Stimulated activated CD4-positive, alpha-beta T cell treated with anti-CD3 and anti-CD28 coated beads, Interleukin-12 subunit alpha, Interleukin-12 subunit beta, amount 100 ng/mL, for 4 hours (primary cell): ENCODE data around the gene LZTFL1.
"Not testable (repeated sequence)": the region's sequence is repeated elsewhere in the genome, so short reads cannot be mapped to it uniquely, and the experiment has no call there.

Source experiments
- DNase-seq: peaks from one replicate; pipeline ENCODE4 v3.0.0-alpha.2; 2020

The LZTFL1 gene

DNA sequence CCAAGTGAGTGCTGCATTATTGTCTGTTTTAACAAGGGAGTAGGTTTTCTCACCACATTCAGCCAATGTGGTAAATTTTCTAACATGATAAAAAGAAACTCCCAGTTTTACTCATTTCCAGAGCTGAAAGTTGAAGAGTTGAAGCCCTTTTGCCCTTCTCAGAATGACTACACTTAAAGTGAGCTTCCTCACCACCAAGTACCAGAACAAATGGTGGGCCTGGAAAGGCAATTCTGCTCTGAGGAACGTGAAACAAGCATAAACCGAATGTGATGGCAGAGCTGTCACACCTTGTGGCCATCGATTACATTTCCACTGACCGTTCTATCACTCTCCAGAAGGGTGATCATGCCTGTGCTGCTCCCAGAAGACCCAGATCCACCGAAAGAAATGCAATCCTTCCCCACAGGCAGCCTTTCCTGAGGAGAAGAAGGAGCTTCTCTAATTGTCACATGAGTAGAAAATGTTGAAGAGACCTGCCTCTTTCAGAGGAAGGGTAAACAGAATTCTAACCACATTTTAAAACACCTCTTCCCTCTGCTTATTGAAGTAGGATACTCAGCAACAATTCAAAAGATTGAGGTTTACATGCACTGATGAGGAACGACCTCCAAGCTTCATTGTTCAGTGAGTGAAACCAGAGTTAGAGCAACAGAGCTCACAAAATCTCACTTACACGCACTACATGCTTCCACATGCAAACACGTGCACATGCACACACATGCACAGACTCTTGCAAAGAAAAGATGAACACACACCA lies 23.0 kb upstream of the LZTFL1 start:
- no peak for DNase-seq

DNA sequence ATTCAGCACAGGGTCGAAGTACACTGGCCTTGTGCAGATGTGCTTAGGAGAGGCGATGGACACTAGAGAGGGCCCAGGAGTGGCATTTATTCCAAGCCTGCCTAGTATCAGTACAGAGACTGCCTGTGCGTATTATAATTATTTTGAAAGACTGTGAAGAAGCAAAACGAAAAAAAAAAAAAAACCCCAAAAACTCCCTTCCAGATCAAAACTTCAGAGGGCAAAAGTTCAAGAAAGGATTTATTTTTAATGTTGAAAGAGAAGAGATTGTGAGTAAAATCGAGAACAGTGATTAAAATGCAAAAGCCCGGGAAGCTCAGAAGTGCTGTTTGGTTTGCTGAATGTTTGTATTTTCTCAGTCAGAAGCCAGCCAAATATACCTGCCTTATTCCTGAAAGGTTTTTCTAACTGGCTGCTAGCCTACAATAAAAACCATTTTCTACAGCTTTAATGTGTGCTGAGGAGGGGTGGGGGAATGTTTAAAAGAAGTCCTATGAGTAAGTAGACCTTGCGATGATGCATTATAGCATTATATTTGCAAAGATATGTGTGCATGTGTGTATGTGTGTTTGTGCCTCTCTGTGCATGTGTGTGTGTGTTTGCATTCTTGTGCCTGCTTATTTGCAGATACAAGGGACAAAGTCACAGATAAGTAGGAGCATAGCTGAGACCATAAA lies 19.3 kb upstream of the LZTFL1 start:
- DNase-seq = no peak

DNA sequence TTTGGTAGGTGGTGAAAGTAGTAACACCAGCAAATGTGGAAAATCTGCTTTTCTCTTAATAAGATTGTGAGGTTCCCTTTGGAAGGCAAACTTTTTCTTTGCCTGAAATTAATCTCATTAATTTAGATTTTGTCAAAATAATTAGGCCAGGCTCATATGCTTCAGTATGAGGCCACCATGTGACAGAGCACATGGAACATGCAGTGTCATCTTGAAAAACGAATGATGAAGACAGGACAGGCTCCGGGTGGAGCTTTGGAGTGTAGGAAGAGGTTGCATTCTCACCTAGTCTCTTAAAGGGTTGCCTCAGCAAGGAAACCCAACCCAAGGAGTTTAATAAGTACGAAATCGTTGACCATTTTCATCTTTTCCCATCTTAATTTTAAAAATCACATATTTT lies 18.6 kb upstream of the LZTFL1 start:
- DNase-seq = no peak

DNA sequence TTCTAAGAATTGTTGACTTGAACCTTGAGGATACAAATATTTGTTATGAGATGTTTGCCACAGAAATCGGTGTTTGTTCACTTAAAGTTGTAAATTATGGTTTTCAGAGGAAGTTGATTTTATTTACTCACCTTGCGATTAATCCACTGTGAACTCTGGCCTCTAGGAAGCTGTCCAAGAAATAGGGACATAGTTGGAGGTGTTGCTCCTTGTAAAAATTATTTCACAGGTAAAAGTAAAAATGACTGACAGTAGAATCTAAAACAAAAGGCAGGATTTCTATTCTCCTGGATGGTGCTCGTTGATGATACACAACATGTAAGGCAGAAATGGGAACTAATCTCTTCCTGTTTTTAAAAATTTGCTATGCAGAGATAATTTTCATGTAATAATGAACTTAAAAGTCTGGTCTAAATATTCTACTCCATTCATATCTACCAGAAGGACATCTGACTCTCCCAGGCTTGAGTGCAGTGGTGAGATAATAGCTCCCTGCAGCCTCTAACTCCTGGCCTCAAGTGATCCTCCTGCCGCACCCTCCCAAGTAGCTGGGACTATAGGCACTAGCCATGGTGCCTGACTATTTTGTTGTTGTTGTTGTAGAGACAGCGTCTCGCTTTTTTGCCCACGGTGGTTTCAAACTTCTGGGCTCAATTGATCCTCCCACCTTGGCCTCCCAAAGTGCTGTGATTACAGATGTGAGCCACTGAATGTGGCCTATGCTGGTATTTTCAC lies 17.1 kb upstream of the LZTFL1 start:
- DNase-seq = no peak

DNA sequence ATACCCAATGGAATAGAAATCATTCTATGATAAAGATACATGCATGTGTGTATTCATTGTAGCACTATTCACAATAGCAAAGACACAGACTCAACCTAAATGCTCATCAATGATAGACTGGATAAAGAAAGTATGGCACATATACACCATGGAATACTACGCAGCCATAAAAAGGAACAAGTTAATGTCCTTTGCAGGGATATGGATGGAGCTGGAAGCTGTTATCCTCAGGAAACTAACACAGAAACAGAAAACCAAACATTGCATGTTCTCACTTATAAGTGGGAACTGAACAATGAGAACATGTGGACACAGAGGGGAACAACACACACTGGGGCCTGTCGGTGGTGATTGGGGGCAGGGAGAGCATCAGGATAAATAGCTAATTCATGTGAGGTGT lies 15.1 kb upstream of the LZTFL1 start:
- not testable (repeated sequence) for DNase-seq

DNA sequence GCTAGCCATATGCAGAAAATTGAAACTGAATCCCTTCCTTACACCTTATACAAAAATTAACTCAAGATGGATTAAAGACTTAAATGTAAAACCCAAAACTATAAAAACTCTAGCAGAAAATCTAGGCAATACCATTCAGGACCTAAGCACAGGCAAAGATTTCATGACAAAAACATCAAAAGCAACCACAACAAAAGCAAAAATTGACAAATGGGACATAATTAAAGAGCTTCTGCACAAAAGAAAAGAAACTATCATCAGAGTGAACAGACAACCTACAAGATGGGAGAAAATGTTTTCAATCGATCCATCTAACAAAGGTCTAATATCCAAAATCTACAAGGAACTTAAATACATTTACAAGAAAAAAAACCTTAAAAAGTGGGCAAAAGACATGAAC lies 14.4 kb upstream of the LZTFL1 start:
- DNase-seq = not testable (repeated sequence)

DNA sequence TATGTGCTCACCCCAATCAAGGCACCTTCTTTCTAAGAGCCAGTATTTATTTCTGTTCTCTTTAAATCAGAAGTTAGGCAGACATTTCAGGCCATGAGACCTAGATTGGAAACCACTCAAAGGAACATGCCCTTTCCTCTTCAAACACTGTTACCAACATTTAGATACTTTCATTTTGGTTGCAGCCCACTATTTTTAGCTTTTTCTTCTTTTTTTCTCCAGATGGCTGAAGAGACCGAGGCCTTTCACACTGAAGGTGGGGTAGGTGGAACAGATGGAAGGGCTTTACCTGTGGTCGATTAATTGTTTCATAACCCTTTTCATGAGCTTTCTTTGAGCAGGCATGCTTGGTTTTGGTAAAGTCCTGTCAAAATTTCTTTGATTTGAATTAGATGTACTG lies 10.9 kb upstream of the LZTFL1 start:
- DNase-seq = no peak

DNA sequence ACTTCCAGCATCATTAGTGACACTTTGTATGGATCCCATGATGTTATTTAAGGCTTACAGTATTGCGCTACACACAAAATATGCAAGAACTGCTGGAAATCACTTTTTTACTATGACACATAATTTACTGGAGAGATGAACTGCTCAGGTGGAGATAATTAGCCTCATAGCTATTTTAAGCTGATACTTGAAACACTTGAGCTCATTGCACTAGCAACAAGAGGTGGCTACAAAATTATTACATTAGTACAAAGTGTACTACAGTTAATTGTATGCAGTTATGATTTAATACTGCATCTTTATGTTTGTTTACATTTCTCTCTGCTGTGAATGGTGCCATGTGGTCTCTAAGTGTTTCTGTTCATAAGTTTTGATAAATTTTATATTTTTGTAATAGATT lies 6.5 kb upstream of the LZTFL1 start:
- DNase-seq = no peak

DNA sequence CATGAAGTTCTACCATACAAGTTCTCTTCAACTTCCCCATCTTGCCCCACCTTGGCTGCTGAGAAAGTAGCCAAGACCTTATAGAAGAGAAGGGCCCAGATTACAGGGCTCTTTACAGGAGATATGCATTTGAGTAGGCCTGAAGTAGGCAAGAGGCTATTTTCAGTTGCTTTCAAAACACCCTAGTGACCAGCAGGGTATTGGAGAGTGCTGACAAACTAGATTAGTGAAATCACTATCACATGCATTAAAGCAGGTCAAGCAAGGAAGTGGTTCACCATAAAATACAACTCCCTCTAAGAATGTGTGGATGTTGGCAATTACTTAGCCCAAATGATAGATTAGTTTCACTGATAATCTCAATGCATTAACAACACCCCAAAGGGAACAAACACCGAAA lies 2.7 kb upstream of the LZTFL1 start:
- no peak for DNase-seq

DNA sequence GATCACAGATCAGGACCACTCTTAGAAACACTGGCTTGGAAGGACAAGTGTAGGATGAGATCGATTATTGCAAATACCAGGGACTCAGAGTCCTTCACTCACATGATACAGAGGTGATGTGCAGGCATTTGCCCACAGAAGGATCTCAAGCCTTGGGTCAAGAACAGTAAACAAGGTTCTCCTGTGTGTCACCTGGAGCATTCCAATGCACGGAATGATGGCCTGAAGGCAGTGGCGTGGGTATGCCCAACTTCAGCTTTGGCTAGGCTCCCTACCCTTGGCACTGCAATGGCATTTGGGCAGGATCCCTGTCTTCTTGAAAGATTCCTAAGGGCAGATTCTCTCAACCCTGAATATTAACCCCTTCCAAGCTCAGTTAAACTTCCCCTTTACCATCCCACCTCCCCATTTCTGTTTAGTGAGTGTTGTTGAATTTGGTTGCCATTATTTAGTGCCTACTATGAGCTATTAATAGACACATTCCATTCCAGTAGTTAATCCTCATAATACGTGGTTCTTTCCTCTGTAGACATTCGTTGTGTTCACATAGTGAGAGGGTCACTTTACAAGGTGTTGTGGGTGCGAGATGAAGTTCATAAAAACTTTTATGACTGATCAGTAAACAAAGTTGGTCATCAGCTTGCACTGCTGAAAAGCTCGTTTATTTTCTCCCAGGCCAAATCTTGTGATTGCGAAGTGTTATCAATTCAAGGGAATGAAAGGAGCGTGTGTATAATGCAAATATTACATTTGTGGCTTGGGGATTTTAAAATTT lies 1.1 kb upstream of the LZTFL1 start:
- DNase-seq = no peak

DNA sequence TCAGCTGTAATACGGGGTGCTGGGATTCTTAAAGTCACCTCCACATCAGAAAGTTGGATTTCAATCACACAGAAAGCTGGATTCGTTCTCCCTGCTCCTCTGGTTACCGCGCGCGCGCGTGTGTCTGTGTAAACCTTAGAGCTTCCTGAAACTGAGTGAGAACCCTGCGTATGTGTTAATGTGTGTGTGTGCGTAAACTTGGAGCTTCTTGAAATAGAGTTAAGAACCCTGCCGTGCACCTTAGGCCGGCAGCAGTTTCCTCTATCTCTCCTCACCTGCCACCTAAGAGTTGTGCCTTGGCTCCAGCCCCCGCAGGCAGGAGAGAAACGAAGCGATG lies 531 bp downstream of the LZTFL1 start:
- DNase-seq = peak; percentile 3

DNA sequence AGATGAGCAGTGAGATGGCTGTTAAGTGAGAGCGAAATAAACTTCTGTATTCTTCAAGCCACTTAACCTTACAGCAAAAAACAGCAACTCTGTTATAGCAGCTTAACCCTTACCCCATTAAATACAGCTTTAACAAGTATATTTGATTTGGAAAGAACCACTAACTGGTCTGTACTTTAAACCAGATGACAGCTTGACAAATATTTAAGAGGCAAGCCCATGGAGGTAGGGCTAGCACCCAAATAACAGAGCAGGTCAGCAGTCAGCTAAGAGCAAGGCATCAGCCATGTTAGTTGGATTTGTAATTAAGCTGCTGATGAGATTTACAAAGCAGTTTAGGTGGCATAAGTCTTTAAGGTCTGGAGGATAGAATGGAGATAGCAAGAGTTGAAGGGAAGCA lies 3.5 kb downstream of the LZTFL1 start:
- no peak for DNase-seq

DNA sequence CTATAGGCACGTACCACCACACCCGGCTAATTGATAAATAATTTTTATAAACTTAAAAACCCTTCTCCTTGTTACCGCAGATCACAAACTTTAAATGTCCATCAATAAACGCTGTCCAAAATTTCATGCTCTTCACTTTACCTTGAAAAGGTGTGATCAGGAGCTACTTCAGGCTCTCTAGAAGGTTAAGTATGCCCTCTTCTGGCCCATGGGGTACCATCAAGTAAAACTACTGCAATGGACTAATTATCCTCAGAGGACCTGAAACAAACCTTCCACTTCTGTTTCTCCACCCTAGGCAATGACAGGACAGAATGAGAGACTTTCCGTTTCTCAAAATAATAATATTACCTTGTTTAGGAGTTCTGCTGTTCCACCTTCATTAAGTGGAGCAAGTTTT lies 9.2 kb downstream of the LZTFL1 start:
- no peak for DNase-seq

DNA sequence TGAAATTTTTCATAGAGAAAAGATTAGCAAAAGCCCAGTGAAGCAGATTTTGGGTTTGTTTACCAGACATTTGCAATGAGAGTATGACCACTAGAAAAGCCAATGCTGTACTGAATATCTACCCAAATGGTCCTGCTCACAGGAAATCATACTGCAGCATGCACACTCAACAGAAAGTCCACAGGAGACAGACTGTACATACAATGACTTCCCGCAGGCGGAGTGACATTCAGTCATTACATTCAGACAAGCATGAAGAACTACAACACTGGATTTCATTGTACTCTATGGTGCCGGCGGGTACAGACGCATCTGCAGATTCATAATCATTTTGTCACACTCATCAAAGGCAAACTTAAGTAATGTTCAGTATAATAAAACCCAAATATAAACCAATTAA lies 11.8 kb downstream of the LZTFL1 start:
- DNase-seq = no peak

DNA sequence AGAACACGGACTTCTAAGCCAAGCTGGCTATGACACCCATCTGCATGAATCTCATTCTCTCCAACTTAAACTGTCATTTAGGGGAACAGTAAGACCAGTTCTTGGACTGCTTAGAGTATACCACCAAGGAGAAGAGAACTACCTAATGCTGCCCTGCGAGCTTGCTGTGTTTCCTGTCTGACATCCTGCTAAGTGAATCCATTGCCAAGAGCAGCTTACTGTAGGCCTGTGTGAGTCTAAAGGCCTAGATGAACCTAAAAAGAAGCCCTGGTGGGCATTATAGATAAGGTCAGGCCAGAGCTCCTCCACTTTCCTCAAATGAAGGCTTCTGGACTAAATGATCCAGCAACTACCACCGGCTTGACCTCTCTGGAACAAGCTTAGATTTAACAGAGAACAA lies 15.0 kb downstream of the LZTFL1 start:
- DNase-seq = no peak

DNA sequence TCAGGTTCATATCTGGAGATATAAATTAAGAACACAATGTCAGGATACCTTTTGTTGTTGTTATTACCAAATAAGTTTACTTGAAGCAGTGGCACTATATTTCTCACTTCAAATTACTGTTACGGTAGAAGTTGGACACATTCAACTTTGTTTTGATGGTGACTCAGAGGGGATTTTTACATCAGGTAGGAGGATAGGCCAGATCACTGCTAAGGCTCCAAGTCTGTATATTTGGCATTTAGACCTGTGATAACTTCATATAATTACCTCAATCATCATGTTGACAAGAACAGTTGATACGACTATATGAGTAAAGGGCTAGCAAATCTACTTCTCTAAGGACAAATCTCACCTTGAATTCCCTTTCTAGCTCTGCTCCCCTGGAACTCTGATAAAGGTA lies 15.6 kb downstream of the LZTFL1 start:
- DNase-seq = no peak

DNA sequence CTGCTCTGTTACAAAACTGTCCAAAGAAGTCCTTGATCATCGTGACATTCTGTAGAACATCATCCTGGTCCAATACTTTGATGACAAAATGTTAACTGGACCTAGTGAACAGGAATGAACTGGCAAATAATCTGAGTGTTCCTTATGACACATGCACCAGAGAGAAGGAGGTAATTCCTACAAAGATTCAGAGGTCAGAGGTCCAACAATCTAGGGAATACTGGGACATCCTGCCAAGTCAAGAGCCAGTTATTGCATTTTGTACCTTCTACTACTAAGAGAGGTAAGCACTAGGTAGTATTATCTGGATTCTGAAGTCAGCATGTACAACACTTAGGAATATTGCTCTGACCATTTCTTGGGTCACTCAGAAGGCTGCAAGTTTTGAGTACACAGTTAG lies 20.8 kb downstream of the LZTFL1 start:
- DNase-seq = no peak

DNA sequence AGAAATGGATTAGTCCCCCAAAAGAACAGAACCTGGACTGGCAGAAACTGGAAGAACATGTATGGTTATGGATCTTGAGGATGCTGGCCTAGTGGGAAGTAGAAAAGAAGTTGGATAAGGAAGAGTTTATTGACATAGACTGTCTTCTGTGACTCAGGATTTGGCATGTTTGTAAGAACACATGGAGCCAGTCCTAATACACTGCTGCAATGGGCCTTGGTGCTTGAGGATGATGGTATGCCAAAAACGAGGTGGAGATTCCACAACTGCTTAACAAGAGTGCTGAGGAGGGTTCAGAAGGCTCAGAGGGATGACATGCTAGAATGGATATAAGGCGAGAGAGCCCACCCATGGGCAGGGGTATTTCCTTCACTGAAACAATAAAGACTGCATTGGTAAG lies 22.4 kb downstream of the LZTFL1 start:
- no peak for DNase-seq

DNA sequence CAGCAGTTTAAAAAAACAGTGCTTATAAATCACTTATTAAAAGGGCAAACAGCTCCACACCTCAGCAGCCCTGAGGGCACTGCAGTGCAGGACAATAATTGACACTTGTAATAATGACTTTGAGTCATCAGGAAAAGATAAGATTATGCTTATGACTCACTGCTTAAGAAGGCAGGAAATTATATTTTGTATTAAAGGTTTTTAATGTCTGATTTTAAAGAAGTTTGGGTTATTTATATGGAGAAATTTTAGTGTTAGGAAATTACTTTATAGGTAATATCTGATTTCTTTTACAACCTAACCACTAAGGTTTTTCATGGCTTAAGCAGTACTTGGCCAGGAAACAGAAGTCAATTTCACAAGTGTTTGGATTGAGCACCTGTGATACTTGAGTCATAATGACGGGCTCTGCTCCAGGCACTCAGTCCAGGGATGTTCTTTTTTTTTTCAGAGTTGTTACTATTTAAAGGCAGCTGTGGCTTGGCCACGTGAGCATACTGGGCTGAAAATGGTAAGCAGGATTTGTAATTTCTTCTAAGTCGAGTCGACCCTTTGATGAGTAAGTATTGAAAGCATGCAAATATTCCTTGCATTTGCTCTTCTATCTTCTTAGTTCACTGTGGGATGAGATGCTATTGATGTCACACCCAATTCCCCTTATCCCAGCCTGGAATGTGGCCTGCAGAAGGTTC lies 23.9 kb downstream of the LZTFL1 start:
- DNase-seq = no peak

DNA sequence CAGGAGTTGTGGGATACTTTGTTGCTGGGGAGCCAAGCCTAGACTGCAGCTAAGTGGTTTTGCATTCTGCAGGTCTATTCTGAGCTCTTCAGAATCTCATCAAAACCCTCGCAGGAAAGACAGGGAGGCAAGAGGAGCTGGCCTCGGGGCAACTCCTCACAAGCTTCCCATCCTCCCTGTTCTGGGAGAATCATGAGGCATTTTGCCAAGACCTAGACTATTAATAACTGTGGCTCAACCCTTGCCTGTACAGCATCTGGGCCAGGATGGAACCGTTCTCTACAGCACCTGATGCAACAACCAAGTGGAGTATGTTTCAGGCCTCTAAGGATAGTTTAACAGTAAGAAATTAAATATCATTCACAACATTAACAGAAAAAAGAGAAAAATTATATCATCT lies 25.4 kb downstream of the LZTFL1 start:
- DNase-seq = no peak

DNA sequence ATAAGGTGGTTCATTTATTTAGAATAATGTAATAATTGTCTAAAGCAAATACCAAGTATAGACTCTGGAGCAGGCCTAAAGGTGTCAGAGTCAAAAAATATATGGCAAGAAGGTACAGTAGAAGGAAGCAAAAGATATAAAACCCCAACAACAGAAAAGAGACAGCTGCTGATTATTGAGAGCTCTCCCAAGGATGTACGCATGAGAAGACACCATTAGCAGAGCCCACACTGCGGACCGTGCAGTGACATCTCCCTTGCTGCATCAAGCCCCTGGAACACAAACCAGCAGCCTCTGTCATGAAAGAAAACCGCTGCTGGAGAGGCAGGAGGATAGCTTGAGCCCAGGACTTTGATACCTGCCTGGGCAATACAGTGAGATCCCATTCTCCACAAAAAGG lies 27.6 kb downstream of the LZTFL1 start:
- DNase-seq = no peak

DNA sequence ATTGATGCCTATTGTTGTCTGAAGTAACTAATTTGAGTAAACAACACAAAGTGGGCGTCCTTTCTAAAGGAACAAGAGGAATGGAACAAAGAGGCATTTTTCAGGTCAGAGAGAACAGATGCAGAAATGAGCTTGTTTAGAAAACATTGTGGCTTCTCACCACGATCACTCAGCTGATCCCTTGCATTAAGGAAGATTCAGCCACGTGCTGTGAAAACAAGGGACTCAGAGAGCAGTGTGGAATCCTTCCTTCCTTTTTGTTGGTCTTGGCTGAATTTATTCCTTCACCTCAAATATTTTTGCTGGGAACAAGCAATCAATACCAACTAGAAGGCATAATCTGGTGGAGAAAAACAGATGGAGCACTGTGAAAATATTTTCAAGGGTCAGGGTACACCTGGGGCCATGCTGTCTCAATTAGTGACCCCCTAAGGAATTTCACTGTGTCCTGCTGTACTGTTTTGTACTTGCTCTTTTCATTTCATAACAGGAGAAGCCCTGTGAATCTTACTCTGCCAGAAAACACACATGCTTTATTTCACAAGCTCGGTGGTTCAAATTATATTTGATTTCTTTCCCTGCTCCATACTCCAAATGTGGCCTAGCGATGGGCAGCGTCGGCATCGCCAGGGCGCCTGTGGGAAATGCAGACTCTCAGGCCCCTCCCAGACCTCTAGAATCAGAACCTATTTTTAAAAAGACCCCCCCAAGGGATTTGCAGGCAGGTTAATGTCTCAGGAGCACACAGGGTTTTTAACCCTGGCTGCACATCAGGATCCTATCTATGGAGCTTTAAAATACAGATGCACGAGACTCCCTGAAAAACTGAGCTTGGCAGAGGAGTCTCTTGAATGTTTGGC lies 34.0 kb downstream of the LZTFL1 start:
- DNase-seq = no peak
